GM12801 (cell line): ENCODE data around the gene DOCK3.

ENCODE experiments used
- CTCF ChIP-seq: IDR thresholded peaks from one replicate; pipeline ENCODE4 v1.5.1; 2011; ENCODE audit warnings: control low read depth; ENCODE audit not compliant: insufficient read length; ENCODE audit errors: extremely low read depth

Gene DOCK3

DNA sequence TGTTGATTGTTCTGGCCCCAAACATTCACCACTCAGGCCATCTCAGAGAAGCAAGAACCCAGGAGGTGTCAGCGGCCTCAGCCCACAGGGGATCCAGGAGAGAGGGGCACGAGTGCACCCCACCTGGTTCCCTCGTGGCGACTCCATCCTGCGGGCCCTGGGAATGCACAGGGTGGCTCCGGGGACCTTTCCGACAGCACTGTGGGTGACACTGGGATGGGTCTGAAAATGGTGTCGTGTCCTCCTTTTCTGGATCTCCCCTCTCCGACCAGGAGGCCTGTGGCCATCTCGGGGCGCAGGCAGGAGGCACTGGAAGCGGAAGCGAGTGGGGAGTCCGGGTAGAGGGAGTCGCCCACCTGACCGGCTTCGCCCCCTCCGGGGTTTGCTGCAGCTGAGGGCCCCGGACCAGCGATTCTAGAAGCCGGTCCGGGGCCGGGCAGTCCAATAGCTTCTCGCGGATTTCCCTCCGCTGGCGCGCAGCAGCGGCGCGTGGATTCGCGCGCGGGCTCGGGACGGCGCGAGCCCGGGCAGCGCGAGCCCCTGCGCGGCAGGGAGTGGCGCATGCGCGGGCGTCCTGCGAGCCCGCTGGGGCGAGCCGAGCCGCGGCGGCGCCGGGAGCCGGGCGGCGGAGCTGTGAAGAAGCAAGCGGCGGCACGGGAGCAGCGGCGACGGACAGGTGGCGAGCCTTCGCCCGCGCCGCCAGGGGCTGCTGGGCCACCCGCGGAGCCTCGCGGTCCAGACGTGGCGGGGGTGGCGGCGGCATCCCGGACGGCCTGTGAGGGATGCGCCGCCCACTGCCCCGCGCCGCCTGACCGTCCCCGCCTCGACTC lies at the start of gene DOCK3:
TSS of gene DOCK3 (plus strand) at position 579 of the 830 bp plus-strand sequence. CDS start 337 bp downstream, outside the sequence.
- no peak for TF ChIP-seq CTCF

- TF ChIP-seq CTCF: no peak
Measured at GRCh38 chr3:50625231-50626182, 49.2 kb upstream of the DOCK3 start.

GRCh38 chr3:50626401-50626800 lies 48.3 kb upstream of the DOCK3 start:
- no peak for TF ChIP-seq CTCF

DNA sequence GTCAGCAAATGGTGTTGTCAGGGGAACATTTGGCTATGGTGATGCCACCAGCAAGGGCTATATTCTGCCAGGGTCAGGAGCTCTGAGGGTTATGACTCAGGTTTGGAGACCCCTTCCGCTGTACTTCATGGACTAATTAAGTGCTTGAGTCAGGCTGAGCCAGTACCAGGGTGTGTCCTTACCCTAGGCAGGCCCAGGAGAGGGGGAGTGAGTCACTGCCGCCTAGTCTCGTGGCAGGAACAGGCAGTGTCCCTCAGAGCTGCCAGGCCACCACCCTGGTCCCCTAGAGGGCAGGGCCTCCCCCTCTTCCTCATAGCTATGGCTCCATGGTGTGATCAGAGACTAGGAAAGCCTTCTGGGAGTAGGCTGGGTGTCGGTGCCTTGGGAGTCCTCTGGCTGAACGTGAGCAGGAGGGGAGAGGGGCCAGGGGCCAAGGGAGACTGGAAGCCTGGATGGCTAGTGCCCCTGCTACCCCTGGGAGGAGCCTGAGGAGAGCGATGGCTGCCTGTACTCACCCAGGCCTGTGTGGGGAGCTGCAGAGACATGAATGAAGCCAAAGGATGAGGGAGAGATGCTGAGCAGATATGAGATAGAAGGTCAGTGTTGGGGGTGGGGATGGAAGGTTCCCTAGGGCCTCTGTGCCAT lies 47.2 kb upstream of the DOCK3 start:
- TF ChIP-seq CTCF: no peak

GRCh38 chr3:50628601-50629000 lies 46.1 kb upstream of the DOCK3 start:
- TF ChIP-seq CTCF: no peak

- TF ChIP-seq CTCF: no peak
Measured at GRCh38 chr3:50630394-50630793, 44.3 kb upstream of the DOCK3 start.

- TF ChIP-seq CTCF: no peak
Measured at GRCh38 chr3:50630877-50631276, 43.9 kb upstream of the DOCK3 start.
